Measurements from ENCODE around the gene POLQ. TPM values are rescaled to one million over a fixed set of nuclear protein-coding genes. Genes with fewer than 3 reads are reported as not detected.
"Not testable (repeated sequence)": the region's sequence is repeated elsewhere in the genome, so short reads cannot be mapped to it uniquely, and the experiment has no call there.

POLQ gene
- total and polyA plus RNA-seq, 12 donors: 0.10 to 0.93 (median 0.42) TPM

GRCh38 chr3:121418182-121418581, 127.6 kb downstream of the POLQ start:
- Histone ChIP-seq H3K36me3 (no peaks in the 10 kb centered on the region), H3K27me3 (no peaks in the 10 kb centered on the region), H3K27ac (no peak overlapping the region), H3K4me3 (no peak overlapping the region), H3K4me1 (no peaks in the 10 kb centered on the region), H3K9me3 (no peaks in the 10 kb centered on the region)
- DNase-seq: no peak
- intact Hi-C loops (cut with DNase I): no loop called here
- TF ChIP-seq CTCF (IDR thresholded peaks at IDR 0.05): no peak
- 92 to 95% methylated on average over 6 of the region's 6 CpGs for WGBS, 2 donors
- ATAC-seq: no peak

- Histone ChIP-seq H3K27me3 (peaks cover 0 to 4% (median 0%) of the 10 kb centered on the region in 7 donors), H3K27ac (no peak overlapping the region), H3K9me3 (no peaks in the 10 kb centered on the region), H3K36me3 (no peaks in the 10 kb centered on the region), H3K4me3 (no peak overlapping the region), H3K4me1 (no peaks in the 10 kb centered on the region)
- no peak for TF ChIP-seq CTCF (IDR thresholded peaks at IDR 0.05)
- ATAC-seq (no peak), DNase-seq (no peak)
- intact Hi-C loops (cut with DNase I): no loop called here
- WGBS, 2 donors: 59 to 65% methylated on average over 2 of the region's 2 CpGs
Observed at GRCh38 chr3:121414924-121415323, 130.9 kb downstream of the POLQ start.

GRCh38 chr3:121411523-121411922, 134.3 kb downstream of the POLQ start:
- H3K4me1 ChIP-seq: no peaks in the 10 kb centered on the region
- H3K9me3 ChIP-seq: no peaks in the 10 kb centered on the region
- intact Hi-C loops (cut with DNase I): no loop called here
- H3K27ac ChIP-seq: no peak overlapping the region
- no peak for TF ChIP-seq CTCF (IDR thresholded peaks at IDR 0.05)
- H3K36me3 ChIP-seq: no peaks in the 10 kb centered on the region
- peaks cover 0 to 4% (median 0%) of the 10 kb centered on the region in 7 donors for H3K27me3 ChIP-seq
- 89 to 95% methylated on average over 1 of the region's 1 CpG for WGBS, 2 donors
- DNase-seq (no peak), ATAC-seq (no peak)
- H3K4me3 ChIP-seq: no peak overlapping the region

GRCh38 chr3:121405631-121406030, 140.2 kb downstream of the POLQ start:
- intact Hi-C loops (cut with DNase I): no loop called here
- Histone ChIP-seq H3K4me1 (no peaks in the 10 kb centered on the region), H3K4me3 (no peak overlapping the region), H3K9me3 (no peaks in the 10 kb centered on the region), H3K27ac (no peak overlapping the region), H3K27me3 (peaks cover 0 to 8% (median 0%) of the 10 kb centered on the region in 7 donors), H3K36me3 (no peaks in the 10 kb centered on the region)
- WGBS, 2 donors: 74 to 78% methylated on average over 1 of the region's 1 CpG
- ATAC-seq (no peak), DNase-seq (no peak)
- TF ChIP-seq CTCF (IDR thresholded peaks at IDR 0.05): no peak

GRCh38 chr3:121399820-121400219, 146.0 kb downstream of the POLQ start:
- Histone ChIP-seq H3K36me3 (no peaks in the 10 kb centered on the region), H3K9me3 (no peaks in the 10 kb centered on the region), H3K27me3 (peaks cover 0 to 3% (median 0%) of the 10 kb centered on the region in 7 donors), H3K27ac (no peak overlapping the region), H3K4me3 (no peak overlapping the region), H3K4me1 (no peaks in the 10 kb centered on the region)
- DNase-seq: no peak
- TF ChIP-seq CTCF (IDR thresholded peaks at IDR 0.05): no peak
- no peak for ATAC-seq
- intact Hi-C loops (cut with DNase I): no loop called here

- intact Hi-C loops (cut with DNase I); DNase-seq; H3K9me3 ChIP-seq; H3K27me3 ChIP-seq; H3K27ac ChIP-seq; H3K4me1 ChIP-seq; ATAC-seq; H3K4me3 ChIP-seq; H3K36me3 ChIP-seq: not testable (repeated sequence)
- 65 to 67% methylated on average over 8 of the region's 8 CpGs for WGBS, 2 donors
Observed at GRCh38 chr3:121398051-121398450, 147.7 kb downstream of the POLQ start.

- ATAC-seq: not testable (repeated sequence)
- H3K9me3 ChIP-seq: peaks cover 0 to 11% (median 0%) of the 10 kb centered on the region in 11 donors
- WGBS, 2 donors: 0 to 41% methylated on average over 1 of the region's 1 CpG
Observed at GRCh38 chr3:121395967-121396366, 149.8 kb downstream of the POLQ start.

More at GRCh38 chr3:121395967-121396366, 149.8 kb downstream of the POLQ start:
- H3K4me3 ChIP-seq; H3K27ac ChIP-seq; DNase-seq; intact Hi-C loops (cut with DNase I); H3K36me3 ChIP-seq; H3K27me3 ChIP-seq; H3K4me1 ChIP-seq: not testable (repeated sequence)
